CD4-positive, alpha-beta T cell (primary cell): ENCODE data around the gene UGT1A6. TPM values are rescaled to one million over a fixed set of nuclear protein-coding genes. Genes with fewer than 3 reads are reported as not detected.
"Not testable (repeated sequence)": the region's sequence is repeated elsewhere in the genome, so short reads cannot be mapped to it uniquely, and the experiment has no call there.

Experiments used
- ATAC-seq: fragments of 200-7000 bp; cut with Tn5 transposase; one replicate; pipeline ENCODE4 v1.10.0; 2022; ENCODE audit warnings: mild to moderate bottlenecking; ENCODE audit not compliant: poor library complexity
- CTCF ChIA-PET: fragments of 350-600 bp; sonication (Branson Sonifier 250); formaldehyde crosslinking; loops from one replicate; lab custom pipeline; 2021; ENCODE audit warnings: antibody characterized with exemption, inconsistent platforms; lab: Charles Lee
- POLR2A ChIA-PET: fragments of 350-600 bp; sonication (Branson Sonifier 250); formaldehyde crosslinking; loops from one replicate; lab custom pipeline; 2021; ENCODE audit warnings: antibody characterized with exemption, inconsistent platforms; lab: Charles Lee
- DNase-seq, 14 experiments: peaks; one replicate each; pipeline ENCODE4 v3.0.0-alpha.2; 2013 to 2020; ENCODE audit warnings: mixed read lengths in 2 of 14
- H3K27ac ChIP-seq, 2 donors: one replicate each; pipeline versions ENCODE4 v1.5.1 to v1.7.0; 2013; ENCODE audit warnings: low read length in 2 of 2, low read depth in 1 of 2, mild to moderate bottlenecking in 1 of 2
- H3K27me3 ChIP-seq, 2 experiments: 1 replicate in 1 of 2; 2 replicates in 1 of 2; pipeline versions ENCODE4 v1.6.1 to v1.7.0; 2013; ENCODE audit warnings: low read length in 2 of 2, control low read depth in 1 of 2, mild to moderate bottlenecking in 1 of 2, moderate library complexity in 1 of 2; ENCODE audit not compliant: insufficient read depth in 2 of 2, control insufficient read depth in 1 of 2
- H3K36me3 ChIP-seq: one replicate; pipeline ENCODE4 v1.6.1; 2013; ENCODE audit warnings: low read length, control low read depth; ENCODE audit not compliant: insufficient read depth
- H3K4me1 ChIP-seq: one replicate; pipeline ENCODE4 v1.6.1; 2013; ENCODE audit warnings: low read length, control low read depth; ENCODE audit not compliant: insufficient read depth
- H3K4me3 ChIP-seq: one replicate; pipeline ENCODE4 v1.5.1; 2013; ENCODE audit warnings: mild to moderate bottlenecking, low read length, moderate library complexity
- H3K9me3 ChIP-seq, 2 experiments: 1 replicate in 1 of 2; 2 replicates in 1 of 2; pipeline versions ENCODE4 v1.6.1 to v1.7.0; 2013; ENCODE audit warnings: low read length in 2 of 2, mild to moderate bottlenecking in 2 of 2, control low read depth in 1 of 2, moderate library complexity in 1 of 2; ENCODE audit not compliant: control insufficient read depth in 1 of 2, insufficient read depth in 1 of 2
- H3K27ac Mint-ChIP-seq: one replicate; pipeline ENCODE4 v1.8.0; 2020; ENCODE audit warnings: mixed read lengths
- H3K27me3 Mint-ChIP-seq: one replicate; pipeline ENCODE4 v1.8.0; 2021; ENCODE audit warnings: mixed read lengths
- H3K36me3 Mint-ChIP-seq: one replicate; pipeline ENCODE4 v1.8.0; 2021; ENCODE audit warnings: low read depth, mixed read lengths
- H3K4me1 Mint-ChIP-seq: one replicate; pipeline ENCODE4 v1.8.0; 2021; ENCODE audit warnings: low read depth, mixed read lengths
- H3K4me3 Mint-ChIP-seq: one replicate; pipeline ENCODE4 v1.8.0; 2020; ENCODE audit warnings: mild to moderate bottlenecking, mixed read lengths
- H3K9me3 Mint-ChIP-seq: one replicate; pipeline ENCODE4 v1.8.0; 2020; ENCODE audit warnings: mixed read lengths
- CTCF ChIP-seq: fragments of 200-600 bp; IDR thresholded peaks from one replicate; pipeline ENCODE4 v1.8.0; 2022; ENCODE audit warnings: antibody characterized with exemption, mild to moderate bottlenecking
- intact Hi-C, 2 experiments: fragments of 100-400 bp; cut with DNase I in 1 of 2; cut with micrococcal nuclease in 1 of 2; formaldehyde crosslinking; loops; one replicate each; pipeline versions ENCODE4 v1.15.1 to v1.9.0; 2023 to 2025; cut with DNase I, micrococcal nuclease
- total RNA-seq, 174 experiments: library from RNA in 2 of 174; stranded (reverse) in 2 of 174; gene quantifications; one replicate each; pipeline ENCODE4 v1.2.3 and lab custom pipeline; 2021 to 2026

UGT1A6 gene
- total RNA-seq, 2 experiments from 2014 or later, result not detected

- DNase-seq (no peak), ATAC-seq (no peak)
- intact Hi-C loops, result no loop called here
- ChIA-PET POLR2A (no interaction called here), CTCF (no interaction called here)
- Mint-ChIP-seq H3K9me3 (peaks cover 6% of the 10 kb centered on the region), H3K36me3 (no peaks in the 10 kb centered on the region), H3K4me1 (no peaks in the 10 kb centered on the region), H3K27me3 (peaks cover 29% of the 10 kb centered on the region), H3K27ac (no peak overlapping the region), H3K4me3 (no peak overlapping the region)
- Histone ChIP-seq H3K27ac (no peak overlapping the region), H3K36me3 (no peaks in the 10 kb centered on the region), H3K4me3 (no peak overlapping the region), H3K9me3 (peaks cover 0 to 15% of the 10 kb centered on the region in 2 experiments), H3K27me3 (peaks cover 0 to 3% of the 10 kb centered on the region in 2 experiments), H3K4me1 (no peaks in the 10 kb centered on the region)
- TF ChIP-seq CTCF, result no peak
These were observed 54.0 kb downstream of the UGT1A6 start for GRCh38 chr2:233746475-233747282.

- Histone ChIP-seq H3K36me3 (no peaks in the 10 kb centered on the region), H3K27me3 (peaks cover 0 to 3% of the 10 kb centered on the region in 2 experiments), H3K4me1 (no peaks in the 10 kb centered on the region), H3K9me3 (peaks cover 0 to 15% of the 10 kb centered on the region in 2 experiments), H3K4me3 (no peak overlapping the region), H3K27ac (no peak overlapping the region)
- TF ChIP-seq CTCF, result no peak
- Mint-ChIP-seq H3K9me3 (peaks cover 7% of the 10 kb centered on the region), H3K4me1 (no peaks in the 10 kb centered on the region), H3K4me3 (no peak overlapping the region), H3K36me3 (no peaks in the 10 kb centered on the region), H3K27me3 (peaks cover 33% of the 10 kb centered on the region), H3K27ac (no peak overlapping the region)
- ATAC-seq, result no peak
- POLR2A ChIA-PET, result no interaction called here
- DNase-seq, result no peak
- CTCF ChIA-PET, result no interaction called here
- intact Hi-C loops, result no loop called here
These were observed 54.5 kb downstream of the UGT1A6 start for GRCh38 chr2:233747283-233747544.

- H3K4me3 ChIP-seq, ATAC-seq: not testable (repeated sequence)
These were observed 58.0 kb downstream of the UGT1A6 start for GRCh38 chr2:233750689-233751088.

GRCh38 chr2:233751212-233752009 is 58.7 kb downstream of the UGT1A6 start:
- H3K4me3 ChIP-seq, result not testable (repeated sequence)

More at GRCh38 chr2:233750689-233751088, 58.0 kb downstream of the UGT1A6 start:
- H3K4me1 Mint-ChIP-seq, H3K4me1 ChIP-seq, H3K27ac ChIP-seq, CTCF ChIA-PET, POLR2A ChIA-PET, H3K36me3 ChIP-seq, H3K9me3 Mint-ChIP-seq, DNase-seq, H3K27me3 ChIP-seq, H3K27ac Mint-ChIP-seq, H3K36me3 Mint-ChIP-seq, intact Hi-C loops, H3K4me3 Mint-ChIP-seq: not testable (repeated sequence)
- peaks cover 0 to 16% of the 10 kb centered on the region in 2 experiments for H3K9me3 ChIP-seq
- peaks cover 46% of the 10 kb centered on the region for H3K27me3 Mint-ChIP-seq

More at GRCh38 chr2:233751212-233752009, 58.7 kb downstream of the UGT1A6 start:
- H3K36me3 ChIP-seq, H3K27ac Mint-ChIP-seq, H3K36me3 Mint-ChIP-seq, H3K27me3 ChIP-seq, POLR2A ChIA-PET, CTCF ChIA-PET, H3K9me3 Mint-ChIP-seq, H3K4me1 Mint-ChIP-seq, H3K4me3 Mint-ChIP-seq, H3K4me1 ChIP-seq, DNase-seq, intact Hi-C loops, H3K27ac ChIP-seq, ATAC-seq: not testable (repeated sequence)
- H3K27me3 Mint-ChIP-seq, result peaks cover 42% of the 10 kb centered on the region
- peaks cover 0 to 16% of the 10 kb centered on the region in 2 experiments for H3K9me3 ChIP-seq
